ENCODE measurements around the gene GLCCI1. TPM values are rescaled to one million over a fixed set of nuclear protein-coding genes. Genes with fewer than 3 reads are reported as not detected.

Gene GLCCI1
- total and polyA plus RNA-seq, 10 of the 15 experiments (the other 5 are each of a cell fraction or from before 2014, with no cell fraction given) = 12.6 to 92.0 (median 27.6) TPM

DNA sequence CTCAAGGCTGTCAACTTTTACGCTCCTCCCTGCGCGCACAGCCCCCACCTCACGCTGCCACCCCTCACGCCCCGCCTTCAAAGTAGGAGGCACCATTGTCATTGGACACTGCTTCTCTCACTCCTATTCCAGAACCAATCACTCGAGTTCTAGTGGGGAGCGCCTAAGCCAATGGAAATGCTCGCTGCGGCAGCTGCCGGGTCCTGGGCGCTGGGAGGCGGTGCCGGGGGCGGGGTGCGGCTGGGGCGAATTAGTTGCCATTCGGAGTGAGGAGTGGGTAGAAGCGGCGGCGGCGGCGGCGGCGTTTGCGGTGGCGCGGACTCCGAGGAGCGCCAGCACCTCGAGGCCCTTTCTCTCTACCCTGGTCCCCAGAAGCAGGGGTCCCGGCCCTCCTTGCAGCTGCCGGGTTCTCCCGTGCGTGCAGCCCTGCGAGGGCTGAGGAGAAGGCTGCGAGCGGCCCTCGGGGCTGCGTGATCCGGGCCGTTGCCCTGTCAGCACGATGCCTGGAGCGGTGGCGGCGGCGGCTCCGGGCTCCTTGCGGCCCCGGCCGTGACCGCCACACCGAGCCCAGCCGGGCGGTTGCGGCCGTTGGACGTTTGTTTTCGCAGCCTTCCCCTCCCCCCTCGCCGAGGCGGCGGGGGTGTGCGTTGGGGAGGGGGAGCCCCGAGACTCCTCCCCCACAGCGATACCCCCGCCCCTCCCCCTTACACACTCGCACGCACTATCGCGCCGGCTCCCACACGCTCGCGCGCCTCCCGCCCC, at the start of gene GLCCI1 (continued):
- TF ChIP-seq POU2F2 (IDR thresholded peaks at IDR 0.05; ENCODE audit: borderline replicate concordance, low read depth, low read length) (no peak; the same call in 2 of the 3 replicates), ZNF24 (IDR thresholded peaks at IDR 0.05) (peak; percentile 34; the same call in 1 of the 2 replicates), CREM (IDR thresholded peaks at IDR 0.05; ENCODE audit: low read depth) (no peak; the same call in 1 of the 2 replicates), POLR2A (IDR thresholded peaks at IDR 0.05; ENCODE audit: low read depth, low read length) (peak; percentile 74), EGR1 (IDR thresholded peaks at IDR 0.05; ENCODE audit: borderline replicate concordance in 1 of 2, low read depth in 2 of 2, low read length in 2 of 2) (peak in 1 of 2 experiments; percentile 94; a peak in 2 of 3 replicates), EED (IDR thresholded peaks at IDR 0.05; ENCODE audit: low read depth) (0 out of 2 replicates have a peak, but pooled peaks have one; percentile 30), YY1 (IDR thresholded peaks at IDR 0.05; ENCODE audit: low read depth, low read length) (0 out of 2 replicates have a peak, but pooled peaks have one; percentile 3), POLR2AphosphoS2 (IDR thresholded peaks at IDR 0.05; ENCODE audit: low read depth, low read length) (0 out of 2 replicates have a peak, but pooled peaks have one; percentile 62), EZH2 (IDR thresholded peaks at IDR 0.05; ENCODE audit: borderline replicate concordance, control insufficient read depth, low read depth, low read length) (no peak), PML (IDR thresholded peaks at IDR 0.05; ENCODE audit: low read length) (no peak; the same call in none of the 2 replicates), MTA3 (IDR thresholded peaks at IDR 0.05; ENCODE audit: borderline replicate concordance, low read length) (no peak; the same call in 1 of the 2 replicates), TCF3 (IDR thresholded peaks at IDR 0.05; ENCODE audit: borderline replicate concordance, insufficient read depth, low read depth, low read length) (0 out of 2 replicates have a peak, but pooled peaks have one; percentile 7), POLR2AphosphoS5 (IDR thresholded peaks at IDR 0.05; ENCODE audit: low read length) (peak; percentile 87), BACH1 (IDR thresholded peaks at IDR 0.05; ENCODE audit: borderline replicate concordance) (peak; percentile 27), NR2F1 (conservative IDR thresholded peaks at IDR 0.05) (0 out of 2 replicates have a peak, but pooled peaks have one; percentile 32), SREBF2 (IDR thresholded peaks at IDR 0.05; ENCODE audit: low read length) (no peak), HDAC2 (IDR thresholded peaks at IDR 0.05) (no peak), JUNB (IDR thresholded peaks at IDR 0.05) (no peak), ZSCAN29 (IDR thresholded peaks at IDR 0.05) (peak; percentile 66; the same call in 1 of the 2 replicates)
- TF ChIP-seq, protein P1, sequence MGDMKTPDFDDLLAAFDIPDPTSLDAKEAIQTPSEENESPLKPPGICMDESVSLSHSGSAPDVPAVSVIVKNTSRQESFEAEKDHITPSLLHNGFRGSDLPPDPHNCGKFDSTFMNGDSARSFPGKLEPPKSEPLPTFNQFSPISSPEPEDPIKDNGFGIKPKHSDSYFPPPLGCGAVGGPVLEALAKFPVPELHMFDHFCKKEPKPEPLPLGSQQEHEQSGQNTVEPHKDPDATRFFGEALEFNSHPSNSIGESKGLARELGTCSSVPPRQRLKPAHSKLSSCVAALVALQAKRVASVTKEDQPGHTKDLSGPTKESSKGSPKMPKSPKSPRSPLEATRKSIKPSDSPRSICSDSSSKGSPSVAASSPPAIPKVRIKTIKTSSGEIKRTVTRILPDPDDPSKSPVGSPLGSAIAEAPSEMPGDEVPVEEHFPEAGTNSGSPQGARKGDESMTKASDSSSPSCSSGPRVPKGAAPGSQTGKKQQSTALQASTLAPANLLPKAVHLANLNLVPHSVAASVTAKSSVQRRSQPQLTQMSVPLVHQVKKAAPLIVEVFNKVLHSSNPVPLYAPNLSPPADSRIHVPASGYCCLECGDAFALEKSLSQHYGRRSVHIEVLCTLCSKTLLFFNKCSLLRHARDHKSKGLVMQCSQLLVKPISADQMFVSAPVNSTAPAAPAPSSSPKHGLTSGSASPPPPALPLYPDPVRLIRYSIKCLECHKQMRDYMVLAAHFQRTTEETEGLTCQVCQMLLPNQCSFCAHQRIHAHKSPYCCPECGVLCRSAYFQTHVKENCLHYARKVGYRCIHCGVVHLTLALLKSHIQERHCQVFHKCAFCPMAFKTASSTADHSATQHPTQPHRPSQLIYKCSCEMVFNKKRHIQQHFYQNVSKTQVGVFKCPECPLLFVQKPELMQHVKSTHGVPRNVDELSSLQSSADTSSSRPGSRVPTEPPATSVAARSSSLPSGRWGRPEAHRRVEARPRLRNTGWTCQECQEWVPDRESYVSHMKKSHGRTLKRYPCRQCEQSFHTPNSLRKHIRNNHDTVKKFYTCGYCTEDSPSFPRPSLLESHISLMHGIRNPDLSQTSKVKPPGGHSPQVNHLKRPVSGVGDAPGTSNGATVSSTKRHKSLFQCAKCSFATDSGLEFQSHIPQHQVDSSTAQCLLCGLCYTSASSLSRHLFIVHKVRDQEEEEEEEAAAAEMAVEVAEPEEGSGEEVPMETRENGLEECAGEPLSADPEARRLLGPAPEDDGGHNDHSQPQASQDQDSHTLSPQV (IDR thresholded peaks at IDR 0.05) = no peak
- TF ChIP-seq, protein P2, sequence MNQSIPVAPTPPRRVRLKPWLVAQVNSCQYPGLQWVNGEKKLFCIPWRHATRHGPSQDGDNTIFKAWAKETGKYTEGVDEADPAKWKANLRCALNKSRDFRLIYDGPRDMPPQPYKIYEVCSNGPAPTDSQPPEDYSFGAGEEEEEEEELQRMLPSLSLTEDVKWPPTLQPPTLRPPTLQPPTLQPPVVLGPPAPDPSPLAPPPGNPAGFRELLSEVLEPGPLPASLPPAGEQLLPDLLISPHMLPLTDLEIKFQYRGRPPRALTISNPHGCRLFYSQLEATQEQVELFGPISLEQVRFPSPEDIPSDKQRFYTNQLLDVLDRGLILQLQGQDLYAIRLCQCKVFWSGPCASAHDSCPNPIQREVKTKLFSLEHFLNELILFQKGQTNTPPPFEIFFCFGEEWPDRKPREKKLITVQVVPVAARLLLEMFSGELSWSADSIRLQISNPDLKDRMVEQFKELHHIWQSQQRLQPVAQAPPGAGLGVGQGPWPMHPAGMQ (IDR thresholded peaks at IDR 0.05; ENCODE audit: borderline replicate concordance) = 0 out of 2 replicates have a peak, but pooled peaks have one; percentile 37
- TF ChIP-seq, protein P3, sequence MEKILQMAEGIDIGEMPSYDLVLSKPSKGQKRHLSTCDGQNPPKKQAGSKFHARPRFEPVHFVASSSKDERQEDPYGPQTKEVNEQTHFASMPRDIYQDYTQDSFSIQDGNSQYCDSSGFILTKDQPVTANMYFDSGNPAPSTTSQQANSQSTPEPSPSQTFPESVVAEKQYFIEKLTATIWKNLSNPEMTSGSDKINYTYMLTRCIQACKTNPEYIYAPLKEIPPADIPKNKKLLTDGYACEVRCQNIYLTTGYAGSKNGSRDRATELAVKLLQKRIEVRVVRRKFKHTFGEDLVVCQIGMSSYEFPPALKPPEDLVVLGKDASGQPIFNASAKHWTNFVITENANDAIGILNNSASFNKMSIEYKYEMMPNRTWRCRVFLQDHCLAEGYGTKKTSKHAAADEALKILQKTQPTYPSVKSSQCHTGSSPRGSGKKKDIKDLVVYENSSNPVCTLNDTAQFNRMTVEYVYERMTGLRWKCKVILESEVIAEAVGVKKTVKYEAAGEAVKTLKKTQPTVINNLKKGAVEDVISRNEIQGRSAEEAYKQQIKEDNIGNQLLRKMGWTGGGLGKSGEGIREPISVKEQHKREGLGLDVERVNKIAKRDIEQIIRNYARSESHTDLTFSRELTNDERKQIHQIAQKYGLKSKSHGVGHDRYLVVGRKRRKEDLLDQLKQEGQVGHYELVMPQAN (conservative IDR thresholded peaks at IDR 0.05) = peak; percentile 88
- TF ChIP-seq, protein P4, sequence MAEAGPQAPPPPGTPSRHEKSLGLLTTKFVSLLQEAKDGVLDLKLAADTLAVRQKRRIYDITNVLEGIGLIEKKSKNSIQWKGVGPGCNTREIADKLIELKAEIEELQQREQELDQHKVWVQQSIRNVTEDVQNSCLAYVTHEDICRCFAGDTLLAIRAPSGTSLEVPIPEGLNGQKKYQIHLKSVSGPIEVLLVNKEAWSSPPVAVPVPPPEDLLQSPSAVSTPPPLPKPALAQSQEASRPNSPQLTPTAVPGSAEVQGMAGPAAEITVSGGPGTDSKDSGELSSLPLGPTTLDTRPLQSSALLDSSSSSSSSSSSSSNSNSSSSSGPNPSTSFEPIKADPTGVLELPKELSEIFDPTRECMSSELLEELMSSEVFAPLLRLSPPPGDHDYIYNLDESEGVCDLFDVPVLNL (IDR thresholded peaks at IDR 0.05; ENCODE audit: low read depth, low read length) = no peak
